Renal cortical epithelial cell (primary cell): Measurements from ENCODE around the gene RAB11FIP4. TPM values are rescaled to one million over a fixed set of nuclear protein-coding genes. Genes with fewer than 3 reads are reported as not detected.

Experiments used
- DNase-seq: peaks from one replicate; pipeline ENCODE4 v3.0.0-alpha.2; 2011; ENCODE audit warnings: low read depth
- total RNA-seq: library from RNA; depleted of rRNA; stranded (reverse); fragments of >200 nt; gene quantifications from 2 replicates; pipeline ENCODE4 v1.2.3, GENCODE V29; 2014

The RAB11FIP4 gene
- total RNA-seq, 1 donor from 2014 or later = 16.5 TPM

- no peak for DNase-seq
Observed at GRCh38 chr17:31487063-31487647, 95.7 kb downstream of the RAB11FIP4 start.

- DNase-seq = peak; percentile 55
Observed at GRCh38 chr17:31487648-31488263, 96.3 kb downstream of the RAB11FIP4 start.

GRCh38 chr17:31488264-31488981, 96.9 kb downstream of the RAB11FIP4 start:
- DNase-seq = no peak

- DNase-seq = no peak
Observed at GRCh38 chr17:31488982-31489294, 97.5 kb downstream of the RAB11FIP4 start.

- no peak for DNase-seq
Observed at GRCh38 chr17:31489295-31490018, 98.0 kb downstream of the RAB11FIP4 start.

GRCh38 chr17:31490019-31490650, 98.7 kb downstream of the RAB11FIP4 start:
- no peak for DNase-seq

GRCh38 chr17:31490671-31491375, 99.3 kb downstream of the RAB11FIP4 start:
- DNase-seq = no peak

GRCh38 chr17:31491376-31492131, 100.1 kb downstream of the RAB11FIP4 start:
- DNase-seq = no peak

- DNase-seq = no peak
Observed at GRCh38 chr17:31492206-31492605, 100.7 kb downstream of the RAB11FIP4 start.

GRCh38 chr17:31492880-31493655, 101.6 kb downstream of the RAB11FIP4 start:
- DNase-seq = no peak

GRCh38 chr17:31493656-31494155, 102.2 kb downstream of the RAB11FIP4 start:
- no peak for DNase-seq

- DNase-seq = peak; percentile 80
Observed at GRCh38 chr17:31494259-31495021, 103.0 kb downstream of the RAB11FIP4 start.

- DNase-seq = peak; percentile 77
Observed at GRCh38 chr17:31495022-31495885, 103.8 kb downstream of the RAB11FIP4 start.

GRCh38 chr17:31496097-31496496, 104.6 kb downstream of the RAB11FIP4 start:
- DNase-seq = no peak

- no peak for DNase-seq
Observed at GRCh38 chr17:31496601-31497000, 105.1 kb downstream of the RAB11FIP4 start.

- no peak for DNase-seq
Observed at GRCh38 chr17:31497431-31497830, 106.0 kb downstream of the RAB11FIP4 start.

GRCh38 chr17:31497994-31498826, 106.7 kb downstream of the RAB11FIP4 start:
- DNase-seq = no peak
